Testis (tissue), 2 donors: Measurements from ENCODE around the gene MGLL.

Experiments used
- CTCF ChIP-seq, 3 experiments: fragments of 450-650 bp in 2 of 3; fragments of 200-600 bp in 1 of 3; sonication (generic) in 1 of 3; IDR thresholded peaks; one replicate each; pipeline ENCODE4 v1.5.1; 2016 to 2019; ENCODE audit warnings: antibody characterized with exemption in 3 of 3, mild to moderate bottlenecking in 2 of 3, moderate library complexity in 1 of 3
- POLR2A ChIP-seq: fragments of 450-650 bp; IDR thresholded peaks from one replicate; pipeline ENCODE4 v1.6.1; 2017; ENCODE audit warnings: antibody characterized with exemption, mild to moderate bottlenecking, moderate library complexity

- TF ChIP-seq CTCF (IDR thresholded peaks at IDR 0.05) (no peak), POLR2A (no peak)
Observed at GRCh38 chr3:127808197-127808596, 14.1 kb downstream of the MGLL start.
